H9 (cell line): ENCODE results near the gene TP53BP2. TPM values are rescaled to one million over a fixed set of nuclear protein-coding genes. Genes with fewer than 3 reads are reported as not detected.

Experiments used
- DNase-seq: peaks from one replicate; pipeline ENCODE4 v3.0.0-alpha.2; 2017
- H2AFZ ChIP-seq: one replicate; pipeline ENCODE4 v1.6.1; 2013; ENCODE audit warnings: mild to moderate bottlenecking, low read length, control low read depth, moderate library complexity
- H2AK5ac ChIP-seq: 2 replicates; pipeline ENCODE4 v1.6.1; 2013; ENCODE audit warnings: low read length, control low read depth, mixed read lengths; ENCODE audit not compliant: insufficient read length
- H2BK120ac ChIP-seq: one replicate; pipeline ENCODE4 v1.6.1; 2013; ENCODE audit warnings: low read depth, mild to moderate bottlenecking, low read length, control low read depth, inconsistent platforms; ENCODE audit not compliant: poor library complexity, severe bottlenecking
- H2BK12ac ChIP-seq: 2 replicates; pipeline ENCODE4 v1.6.1; 2013; ENCODE audit warnings: low read length, control low read depth, mixed read lengths, low read depth; ENCODE audit not compliant: insufficient read length
- H2BK15ac ChIP-seq: 2 replicates; pipeline ENCODE4 v1.6.1; 2013; ENCODE audit warnings: low read depth, low read length, control low read depth
- H2BK20ac ChIP-seq: one replicate; pipeline ENCODE4 v1.6.1; 2013; ENCODE audit warnings: low read depth, mild to moderate bottlenecking, low read length, control low read depth, inconsistent platforms; ENCODE audit not compliant: poor library complexity, severe bottlenecking
- H2BK5ac ChIP-seq: 2 replicates; pipeline ENCODE4 v1.6.1; 2013; ENCODE audit warnings: low read length, control low read depth, mixed read lengths; ENCODE audit not compliant: insufficient read length
- H3K14ac ChIP-seq: 2 replicates; pipeline ENCODE4 v1.6.1; 2013; ENCODE audit warnings: low read length, control low read depth; ENCODE audit not compliant: insufficient read depth
- H3K18ac ChIP-seq: 2 replicates; pipeline ENCODE4 v1.6.1; 2013; ENCODE audit warnings: low read depth, mild to moderate bottlenecking, mixed read lengths, low read length, control low read depth; ENCODE audit not compliant: insufficient read length
- H3K23ac ChIP-seq: 2 replicates; pipeline ENCODE4 v1.6.1; 2013; ENCODE audit warnings: low read length, control low read depth, mixed read lengths, low read depth; ENCODE audit not compliant: insufficient read length
- H3K23me2 ChIP-seq: 2 replicates; pipeline ENCODE4 v1.6.1; 2013; ENCODE audit warnings: low read depth, mild to moderate bottlenecking, mixed read lengths, low read length, control low read depth; ENCODE audit not compliant: insufficient read length, poor library complexity, severe bottlenecking
- H3K27ac ChIP-seq: 2 replicates; pipeline ENCODE4 v1.5.1; 2013; ENCODE audit warnings: low read length, control low read depth, mixed read lengths, low read depth; ENCODE audit not compliant: insufficient read length
- H3K27me3 ChIP-seq: 2 replicates; pipeline ENCODE4 v1.6.1; 2013; ENCODE audit warnings: low read length, control low read depth, inconsistent platforms; ENCODE audit not compliant: insufficient read depth
- H3K4ac ChIP-seq: 2 replicates; pipeline ENCODE4 v1.6.1; 2013; ENCODE audit warnings: low read depth, mild to moderate bottlenecking, control low read depth, inconsistent platforms, low read length, moderate library complexity
- H3K4me1 ChIP-seq: 2 replicates; pipeline ENCODE4 v1.6.1; 2013; ENCODE audit warnings: low read length, control low read depth, inconsistent platforms; ENCODE audit not compliant: insufficient read depth
- H3K4me2 ChIP-seq: 2 replicates; pipeline ENCODE4 v1.6.1; 2013; ENCODE audit warnings: low read length, control low read depth, mixed read lengths; ENCODE audit not compliant: insufficient read length, insufficient read depth
- H3K56ac ChIP-seq: 2 replicates; pipeline ENCODE4 v1.6.1; 2013; ENCODE audit warnings: low read depth, mild to moderate bottlenecking, mixed read lengths, low read length, control low read depth; ENCODE audit not compliant: insufficient read length
- H3K79me1 ChIP-seq: 2 replicates; pipeline ENCODE4 v1.6.1; 2013; ENCODE audit warnings: low read depth, mild to moderate bottlenecking, moderate library complexity, low read length, control low read depth, inconsistent platforms; ENCODE audit not compliant: insufficient read depth, poor library complexity, severe bottlenecking
- H3K79me2 ChIP-seq: 2 replicates; pipeline ENCODE4 v1.6.1; 2013; ENCODE audit warnings: low read length, control low read depth, inconsistent platforms; ENCODE audit not compliant: insufficient read depth
- H3K9ac ChIP-seq: 2 replicates; pipeline ENCODE4 v1.6.1; 2013; ENCODE audit warnings: low read length, control low read depth, mixed read lengths; ENCODE audit not compliant: insufficient read length; ENCODE audit errors: extremely low read depth
- H3K9me3 ChIP-seq: one replicate; pipeline ENCODE4 v1.6.1; 2013; ENCODE audit warnings: low read depth, low read length, inconsistent platforms; ENCODE audit not compliant: control insufficient read depth
- H3T11ph ChIP-seq: one replicate; pipeline ENCODE4 v1.6.1; 2013; ENCODE audit warnings: mild to moderate bottlenecking, low read length, control low read depth, inconsistent platforms
- H4K20me1 ChIP-seq: one replicate; pipeline ENCODE4 v1.6.1; 2013; ENCODE audit not compliant: control insufficient read depth, insufficient read length, insufficient read depth
- H4K5ac ChIP-seq: 2 replicates; pipeline ENCODE4 v1.6.1; 2013; ENCODE audit warnings: low read depth, mild to moderate bottlenecking, mixed read lengths, low read length, control low read depth; ENCODE audit not compliant: insufficient read length
- H4K8ac ChIP-seq: replicated peaks from 2 replicates; pipeline ENCODE4 v1.6.1; 2013; ENCODE audit warnings: low read length, control low read depth, mixed read lengths, low read depth; ENCODE audit not compliant: insufficient read length
- H4K91ac ChIP-seq: 2 replicates; pipeline ENCODE4 v1.6.1; 2013; ENCODE audit warnings: low read depth, mild to moderate bottlenecking, moderate library complexity, mixed read lengths, low read length, control low read depth; ENCODE audit not compliant: insufficient read length
- H3K27ac Mint-ChIP-seq, 3 experiments: 2 replicates in 2 of 3; 3 replicates in 1 of 3; pipeline ENCODE4 v1.8.0; 2020 to 2021; ENCODE audit warnings: mixed read lengths in 3 of 3, mild to moderate bottlenecking in 1 of 3, moderate library complexity in 1 of 3
- H3K27me3 Mint-ChIP-seq: 2 replicates; pipeline ENCODE4 v1.8.0; 2021; ENCODE audit warnings: low read depth, mild to moderate bottlenecking, moderate library complexity, mixed read lengths
- H3K36me3 Mint-ChIP-seq, 3 experiments: 2 replicates in 2 of 3; 3 replicates in 1 of 3; pipeline ENCODE4 v1.8.0; 2020 to 2021; ENCODE audit warnings: low read depth in 3 of 3, mixed read lengths in 3 of 3; ENCODE audit not compliant: insufficient read depth in 1 of 3
- H3K4me1 Mint-ChIP-seq, 2 experiments: 2 replicates each; pipeline ENCODE4 v1.8.0; 2020; ENCODE audit warnings: mixed read lengths in 2 of 2
- H3K4me3 Mint-ChIP-seq, 2 experiments: 2 replicates in 1 of 2; 3 replicates in 1 of 2; pipeline ENCODE4 v1.8.0; 2020 to 2021; ENCODE audit warnings: mild to moderate bottlenecking in 2 of 2, mixed read lengths in 2 of 2, moderate library complexity in 1 of 2
- H3K9me3 Mint-ChIP-seq, 2 experiments: 2 replicates in 1 of 2; 3 replicates in 1 of 2; pipeline ENCODE4 v1.8.0; 2020; ENCODE audit warnings: mild to moderate bottlenecking in 2 of 2, mixed read lengths in 2 of 2, moderate library complexity in 1 of 2
- CTCF ChIP-seq: fragments of 200-600 bp; sonication (generic); conservative IDR thresholded peaks from 3 replicates; pipeline ENCODE4 v1.8.0; 2021; ENCODE audit warnings: antibody characterized with exemption, mild to moderate bottlenecking
- WGBS: extraction: QIAGEN DNeasy Blood & Tissue Kit; methylation state at CpG from one replicate; pipeline ENCODE4 v1.1.7; 2013; ENCODE audit warnings: missing lambda C conversion rate, low lambda C conversion rate, mixed read lengths; ENCODE audit not compliant: insufficient read length; ENCODE audit errors: extremely low coverage; 5-methylcytosine and 5-hydroxymethylcytosine counted together
- total RNA-seq: library from RNA; stranded (reverse); gene quantifications from 2 replicates; pipeline ENCODE4 v1.2.1, GENCODE V29; 2021

The TP53BP2 gene
- total RNA-seq, 1 experiment from 2014 or later = 49.7 TPM

GRCh38 chr1:223738465-223739365, 107.0 kb downstream of the TP53BP2 start:
- Histone ChIP-seq H2BK5ac (no peak overlapping the region), H2BK120ac (no peak overlapping the region), H3K79me1 (no peaks in the 10 kb centered on the region), H2BK20ac (no peak overlapping the region), H4K20me1 (no peaks in the 10 kb centered on the region), H4K91ac (no peak overlapping the region), H3K23ac (no peak overlapping the region), H3K4ac (no peak overlapping the region), H3T11ph (no peak overlapping the region), H3K23me2 (no peaks in the 10 kb centered on the region), H3K9me3 (no peaks in the 10 kb centered on the region), H3K4me2 (no peak overlapping the region), H3K79me2 (no peaks in the 10 kb centered on the region), H2AFZ (no peak overlapping the region), H3K27ac (no peak overlapping the region), H2AK5ac (no peak overlapping the region), H3K9ac (no peak overlapping the region), H2BK12ac (no peak overlapping the region), H4K5ac (no peak overlapping the region), H3K18ac (no peak overlapping the region), H3K4me1 (peaks cover 3% of the 10 kb centered on the region; the same call in 1 of the 2 replicates), H2BK15ac (no peak overlapping the region; the same call in 1 of the 2 replicates), H4K8ac (no peak overlapping the region), H3K56ac (no peak overlapping the region), H3K14ac (no peak overlapping the region), H3K27me3 (no peaks in the 10 kb centered on the region)
- Mint-ChIP-seq H3K4me3 (no peak overlapping the region), H3K27me3 (peaks cover 4% of the 10 kb centered on the region), H3K27ac (peak overlapping the region in 1 of 3 experiments; percentile 55; a peak in 2 of 7 replicates), H3K4me1 (peaks cover 13 to 24% of the 10 kb centered on the region in 2 experiments), H3K36me3 (peaks cover 0 to 9% (median 8%) of the 10 kb centered on the region in 3 experiments; a peak in 3 of 7 replicates), H3K9me3 (no peaks in the 10 kb centered on the region)
- DNase-seq = no peak
- WGBS = no CpG with 5 or more reads among the region's 14 CpGs
- no peak for TF ChIP-seq CTCF
